Calu3 (cell line): ENCODE measurements around the gene DCLRE1B. TPM values are rescaled to one million over a fixed set of nuclear protein-coding genes. Genes with fewer than 3 reads are reported as not detected.

Experiments
- BruUV-seq: library from RNA; stranded (reverse); fragments of 400-500 nt; replicated peaks from 2 replicates; lab custom pipeline; 2021; lab: Mats Ljungman, UMichigan
- CTCF ChIA-PET: fragments of 300-600 bp; sonication (Branson Sonifier 250); formaldehyde crosslinking; loops from one replicate; lab custom pipeline; 2022; ENCODE audit warnings: antibody characterized with exemption; lab: Charles Lee
- DNase-seq: peaks from one replicate; pipeline ENCODE4 v3.0.0; 2022
- H3K27ac Mint-ChIP-seq: one replicate; pipeline ENCODE4 v1.8.0; 2022; ENCODE audit warnings: mixed read lengths; ENCODE audit not compliant: unreplicated experiment
- H3K27me3 Mint-ChIP-seq: one replicate; pipeline ENCODE4 v1.8.0; 2022; ENCODE audit warnings: mixed read lengths; ENCODE audit not compliant: unreplicated experiment
- H3K36me3 Mint-ChIP-seq: one replicate; pipeline ENCODE4 v1.8.0; 2022; ENCODE audit warnings: mild to moderate bottlenecking, moderate library complexity, mixed read lengths; ENCODE audit not compliant: insufficient read depth, unreplicated experiment
- H3K4me1 Mint-ChIP-seq: one replicate; pipeline ENCODE4 v1.8.0; 2022; ENCODE audit warnings: mild to moderate bottlenecking, low read depth, mixed read lengths; ENCODE audit not compliant: unreplicated experiment
- H3K4me3 Mint-ChIP-seq: one replicate; pipeline ENCODE4 v1.8.0; 2022; ENCODE audit warnings: mild to moderate bottlenecking, low read depth, moderate library complexity, mixed read lengths; ENCODE audit not compliant: unreplicated experiment
- H3K9me3 Mint-ChIP-seq: one replicate; pipeline ENCODE4 v1.8.0; 2022; ENCODE audit warnings: low read depth, mixed read lengths; ENCODE audit not compliant: unreplicated experiment
- intact Hi-C: fragments of 100-400 bp; cut with micrococcal nuclease; formaldehyde crosslinking; loops from one replicate; pipeline ENCODE4 v1.10.0; 2022; ENCODE audit not compliant: unreplicated experiment
- total RNA-seq: library from RNA; stranded (reverse); gene quantifications from 2 replicates; pipeline ENCODE4 v1.2.3, GENCODE V29; 2022
- TF ChIP-seq, protein P1 (sequence below): fragments of 200-600 bp; IDR thresholded peaks from one replicate; pipeline ENCODE4 v1.8.0; 2022; ENCODE audit warnings: antibody characterized with exemption; ENCODE audit not compliant: unreplicated experiment

Gene DCLRE1B
- total RNA-seq, 1 experiment from 2014 or later: 6.9 TPM

GRCh38 chr1:113934006-113934405 lies 28.9 kb downstream of the DCLRE1B start:
- DNase-seq: no peak
- intact Hi-C loops: no loop called here
- no peaks in the 10 kb centered on the region for H3K9me3 Mint-ChIP-seq
- peaks cover 45% of the 10 kb centered on the region for H3K4me1 Mint-ChIP-seq
- H3K27ac Mint-ChIP-seq: peak overlapping the region; percentile 27
- BruUV-seq: no TSS peak
- no peak overlapping the region for H3K4me3 Mint-ChIP-seq
- TF ChIP-seq, protein P1, sequence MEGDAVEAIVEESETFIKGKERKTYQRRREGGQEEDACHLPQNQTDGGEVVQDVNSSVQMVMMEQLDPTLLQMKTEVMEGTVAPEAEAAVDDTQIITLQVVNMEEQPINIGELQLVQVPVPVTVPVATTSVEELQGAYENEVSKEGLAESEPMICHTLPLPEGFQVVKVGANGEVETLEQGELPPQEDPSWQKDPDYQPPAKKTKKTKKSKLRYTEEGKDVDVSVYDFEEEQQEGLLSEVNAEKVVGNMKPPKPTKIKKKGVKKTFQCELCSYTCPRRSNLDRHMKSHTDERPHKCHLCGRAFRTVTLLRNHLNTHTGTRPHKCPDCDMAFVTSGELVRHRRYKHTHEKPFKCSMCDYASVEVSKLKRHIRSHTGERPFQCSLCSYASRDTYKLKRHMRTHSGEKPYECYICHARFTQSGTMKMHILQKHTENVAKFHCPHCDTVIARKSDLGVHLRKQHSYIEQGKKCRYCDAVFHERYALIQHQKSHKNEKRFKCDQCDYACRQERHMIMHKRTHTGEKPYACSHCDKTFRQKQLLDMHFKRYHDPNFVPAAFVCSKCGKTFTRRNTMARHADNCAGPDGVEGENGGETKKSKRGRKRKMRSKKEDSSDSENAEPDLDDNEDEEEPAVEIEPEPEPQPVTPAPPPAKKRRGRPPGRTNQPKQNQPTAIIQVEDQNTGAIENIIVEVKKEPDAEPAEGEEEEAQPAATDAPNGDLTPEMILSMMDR: no peak
- no peaks in the 10 kb centered on the region for H3K27me3 Mint-ChIP-seq
- H3K36me3 Mint-ChIP-seq: peaks cover 35% of the 10 kb centered on the region
- CTCF ChIA-PET: interaction anchor here (1.6 kb wide), 1 partner anchor 30 kb away, joined by 4 read pairs; no protein-coding TSS in a partner anchor

DNA sequence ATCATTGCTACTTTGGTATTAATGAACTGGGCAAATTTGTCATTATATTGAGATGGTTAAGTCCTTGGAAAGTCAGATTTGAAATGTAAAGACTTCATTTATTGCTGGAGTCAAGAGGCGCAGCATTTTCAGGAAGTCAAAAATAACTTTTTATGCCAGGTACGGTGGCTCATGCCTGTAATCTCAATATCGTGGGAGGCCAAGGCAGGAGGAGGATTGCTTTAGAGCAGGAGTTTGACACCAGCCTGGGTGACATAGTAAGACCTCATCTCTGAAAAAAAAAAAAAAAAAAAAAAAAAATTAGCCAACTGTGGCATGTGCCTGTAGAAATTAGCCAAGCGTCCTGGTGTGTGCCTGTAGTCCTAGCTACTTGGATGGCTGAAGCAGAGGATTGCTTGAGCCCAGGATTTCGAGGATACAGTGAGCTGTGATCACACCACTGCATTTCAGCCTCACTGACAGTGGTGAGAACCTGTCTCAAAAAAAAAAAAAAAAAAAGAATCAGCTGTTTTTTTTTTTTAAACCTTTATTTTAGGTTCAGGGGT lies 29.5 kb downstream of the DCLRE1B start:
- H3K4me3 Mint-ChIP-seq: no peak overlapping the region
- TF ChIP-seq, protein P1: no peak
- no peaks in the 10 kb centered on the region for H3K27me3 Mint-ChIP-seq
- no peak overlapping the region for H3K27ac Mint-ChIP-seq
- BruUV-seq: no TSS peak
- H3K36me3 Mint-ChIP-seq: peaks cover 29% of the 10 kb centered on the region
- no peak for DNase-seq
- peaks cover 45% of the 10 kb centered on the region for H3K4me1 Mint-ChIP-seq
- intact Hi-C loops: no loop called here
- CTCF ChIA-PET: interaction anchor here (0.7 kb wide), 1 partner anchor 1294 kb away, joined by 3 read pairs; no protein-coding TSS in a partner anchor
- no peaks in the 10 kb centered on the region for H3K9me3 Mint-ChIP-seq

GRCh38 chr1:113935176-113935575 lies 30.1 kb downstream of the DCLRE1B start:
- Mint-ChIP-seq H3K4me3 (no peak overlapping the region), H3K27ac (no peak overlapping the region), H3K4me1 (peaks cover 45% of the 10 kb centered on the region), H3K36me3 (peaks cover 24% of the 10 kb centered on the region), H3K9me3 (no peaks in the 10 kb centered on the region), H3K27me3 (no peaks in the 10 kb centered on the region)
- TF ChIP-seq, protein P1: no peak
- CTCF ChIA-PET: interaction anchor here (0.7 kb wide), 1 partner anchor 1294 kb away, joined by 3 read pairs; no protein-coding TSS in a partner anchor
- no peak for DNase-seq
- intact Hi-C loops: no loop called here
- no TSS peak for BruUV-seq

DNA sequence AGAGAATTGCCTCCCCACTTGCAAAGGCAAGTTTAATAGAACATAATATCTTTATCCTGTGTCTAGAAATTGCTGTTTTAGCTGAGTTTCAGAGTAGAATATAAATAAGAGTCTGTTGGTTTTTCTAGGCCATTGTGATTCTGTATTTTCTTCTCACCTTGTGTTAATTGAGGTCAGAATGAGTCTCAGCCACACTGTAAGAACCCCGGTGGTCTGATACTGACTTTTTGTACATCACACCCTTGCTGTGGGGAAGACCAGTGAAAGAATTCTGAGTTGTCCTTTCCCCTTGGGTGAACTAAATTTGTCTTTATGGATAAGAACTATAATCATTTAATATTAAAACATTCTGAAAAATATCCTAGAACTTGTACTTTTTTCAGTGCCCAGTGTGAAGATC lies 30.8 kb downstream of the DCLRE1B start:
- no peak overlapping the region for H3K27ac Mint-ChIP-seq

More for the DNA sequence above, 30.8 kb downstream of the DCLRE1B start:
- H3K9me3 Mint-ChIP-seq: no peaks in the 10 kb centered on the region
- CTCF ChIA-PET: no interaction called here
- H3K27me3 Mint-ChIP-seq: no peaks in the 10 kb centered on the region
- no peak overlapping the region for H3K4me3 Mint-ChIP-seq
- DNase-seq: no peak
- intact Hi-C loops: no loop called here
- H3K4me1 Mint-ChIP-seq: peaks cover 42% of the 10 kb centered on the region
- BruUV-seq: no TSS peak
- peaks cover 21% of the 10 kb centered on the region for H3K36me3 Mint-ChIP-seq
- TF ChIP-seq, protein P1: no peak
